Mesodermal cell (in vitro differentiated cells): Measurements from ENCODE around the gene MOB3B.

Experiments
- H3K27ac ChIP-seq: 2 replicates; pipeline ENCODE4 v1.7.0; 2013; ENCODE audit warnings: mild to moderate bottlenecking, low read depth, low read length, moderate library complexity; ENCODE audit not compliant: severe bottlenecking
- H3K36me3 ChIP-seq: 2 replicates; pipeline ENCODE4 v1.7.1; 2013; ENCODE audit warnings: mild to moderate bottlenecking, low read length, moderate library complexity; ENCODE audit not compliant: control insufficient read depth, insufficient read depth
- H3K4me1 ChIP-seq: one replicate; pipeline ENCODE4 v1.7.1; 2013; ENCODE audit warnings: mild to moderate bottlenecking, low read length; ENCODE audit not compliant: insufficient read depth, control insufficient read depth, poor library complexity, severe bottlenecking
- H3K4me3 ChIP-seq: 2 replicates; pipeline ENCODE4 v1.7.0; 2013; ENCODE audit warnings: low read length, control low read depth, mild to moderate bottlenecking; ENCODE audit not compliant: insufficient read depth, poor library complexity, severe bottlenecking; ENCODE audit errors: extremely low read depth
- H3K9me3 ChIP-seq: 2 replicates; pipeline ENCODE4 v1.7.1; 2013; ENCODE audit warnings: mild to moderate bottlenecking, low read length, moderate library complexity; ENCODE audit not compliant: control insufficient read depth
- WGBS, 2 experiments: methylation state at CpG; one replicate each; pipeline ENCODE4 v1.1.5; 2013; ENCODE audit warnings: missing lambda C conversion rate in 2 of 2; ENCODE audit not compliant: insufficient coverage in 2 of 2; 5-methylcytosine and 5-hydroxymethylcytosine counted together

MOB3B gene

GRCh38 chr9:27377147-27377807 lies 152.3 kb downstream of the MOB3B start:
- Histone ChIP-seq H3K4me3 (no peak overlapping the region), H3K4me1 (no peaks in the 10 kb centered on the region), H3K36me3 (no peaks in the 10 kb centered on the region), H3K9me3 (no peaks in the 10 kb centered on the region), H3K27ac (no peak overlapping the region)
- 44 to 89% methylated on average over 4 of the region's 8 CpGs for WGBS, 2 experiments

- no peaks in the 10 kb centered on the region for H3K9me3 ChIP-seq
- 90 to 92% methylated on average over 4 of the region's 4 CpGs for WGBS, 2 experiments
- no peak overlapping the region for H3K4me3 ChIP-seq
- H3K36me3 ChIP-seq = no peaks in the 10 kb centered on the region
- peaks cover 4% of the 10 kb centered on the region for H3K4me1 ChIP-seq
- no peak overlapping the region for H3K27ac ChIP-seq
These were observed 155.8 kb downstream of the MOB3B start for GRCh38 chr9:27373851-27374250.

- Histone ChIP-seq H3K4me1 (peaks cover 4% of the 10 kb centered on the region), H3K9me3 (no peaks in the 10 kb centered on the region), H3K36me3 (no peaks in the 10 kb centered on the region), H3K27ac (no peak overlapping the region), H3K4me3 (no peak overlapping the region)
- WGBS, 2 experiments = no CpG with 5 or more reads among the region's 1 CpG
These were observed 157.0 kb downstream of the MOB3B start for GRCh38 chr9:27372615-27373014.

GRCh38 chr9:27371382-27371781 lies 158.2 kb downstream of the MOB3B start:
- WGBS, 2 experiments = 46 to 48% methylated on average over 4 to 5 of the region's 5 CpGs
- H3K4me1 ChIP-seq = peaks cover 4% of the 10 kb centered on the region
- no peaks in the 10 kb centered on the region for H3K9me3 ChIP-seq
- H3K36me3 ChIP-seq = no peaks in the 10 kb centered on the region
- no peak overlapping the region for H3K4me3 ChIP-seq
- no peak overlapping the region for H3K27ac ChIP-seq

GRCh38 chr9:27369591-27369990 lies 160.0 kb downstream of the MOB3B start:
- Histone ChIP-seq H3K4me1 (peaks cover 4% of the 10 kb centered on the region), H3K36me3 (no peaks in the 10 kb centered on the region), H3K4me3 (no peak overlapping the region), H3K9me3 (no peaks in the 10 kb centered on the region), H3K27ac (no peak overlapping the region)
- WGBS, 2 experiments = 60 to 75% methylated on average over 3 to 4 of the region's 5 CpGs

- Histone ChIP-seq H3K27ac (no peak overlapping the region), H3K9me3 (no peaks in the 10 kb centered on the region), H3K4me3 (no peak overlapping the region), H3K4me1 (peaks cover 4% of the 10 kb centered on the region), H3K36me3 (no peaks in the 10 kb centered on the region)
- WGBS, 2 experiments = 93 to 97% methylated on average over 3 to 4 of the region's 7 CpGs
These were observed 161.2 kb downstream of the MOB3B start for GRCh38 chr9:27368316-27368985.

- no peaks in the 10 kb centered on the region for H3K9me3 ChIP-seq
- H3K27ac ChIP-seq = no peak overlapping the region
- WGBS, 2 experiments = 77 to 96% methylated on average over 3 of the region's 3 CpGs
- H3K4me1 ChIP-seq = peaks cover 4% of the 10 kb centered on the region
- no peaks in the 10 kb centered on the region for H3K36me3 ChIP-seq
- no peak overlapping the region for H3K4me3 ChIP-seq
These were observed 161.7 kb downstream of the MOB3B start for GRCh38 chr9:27367921-27368315.

GRCh38 chr9:27367175-27367798 lies 162.3 kb downstream of the MOB3B start:
- WGBS, 2 experiments = 83 to 87% methylated on average over 5 to 6 of the region's 6 CpGs
- Histone ChIP-seq H3K4me3 (no peak overlapping the region), H3K9me3 (no peaks in the 10 kb centered on the region), H3K27ac (no peak overlapping the region), H3K4me1 (peaks cover 10% of the 10 kb centered on the region), H3K36me3 (no peaks in the 10 kb centered on the region)

- no peaks in the 10 kb centered on the region for H3K36me3 ChIP-seq
- peaks cover 7% of the 10 kb centered on the region for H3K4me1 ChIP-seq
- no peak overlapping the region for H3K4me3 ChIP-seq
- no peak overlapping the region for H3K27ac ChIP-seq
- WGBS, 2 experiments = 82 to 88% methylated on average over 4 to 6 of the region's 6 CpGs
- no peaks in the 10 kb centered on the region for H3K9me3 ChIP-seq
These were observed 163.8 kb downstream of the MOB3B start for GRCh38 chr9:27365707-27366376.

- Histone ChIP-seq H3K9me3 (no peaks in the 10 kb centered on the region), H3K27ac (no peak overlapping the region), H3K4me3 (no peak overlapping the region), H3K36me3 (no peaks in the 10 kb centered on the region), H3K4me1 (peaks cover 7% of the 10 kb centered on the region)
- 75 to 79% methylated on average over 1 to 2 of the region's 5 CpGs for WGBS, 2 experiments
These were observed 167.0 kb downstream of the MOB3B start for GRCh38 chr9:27362447-27363210.
